ENCODE results near the gene TXNDC5.
A peak's percentile ranks its signal among the peaks of the same experiment; 100 is the strongest.

The TXNDC5 gene

DNA sequence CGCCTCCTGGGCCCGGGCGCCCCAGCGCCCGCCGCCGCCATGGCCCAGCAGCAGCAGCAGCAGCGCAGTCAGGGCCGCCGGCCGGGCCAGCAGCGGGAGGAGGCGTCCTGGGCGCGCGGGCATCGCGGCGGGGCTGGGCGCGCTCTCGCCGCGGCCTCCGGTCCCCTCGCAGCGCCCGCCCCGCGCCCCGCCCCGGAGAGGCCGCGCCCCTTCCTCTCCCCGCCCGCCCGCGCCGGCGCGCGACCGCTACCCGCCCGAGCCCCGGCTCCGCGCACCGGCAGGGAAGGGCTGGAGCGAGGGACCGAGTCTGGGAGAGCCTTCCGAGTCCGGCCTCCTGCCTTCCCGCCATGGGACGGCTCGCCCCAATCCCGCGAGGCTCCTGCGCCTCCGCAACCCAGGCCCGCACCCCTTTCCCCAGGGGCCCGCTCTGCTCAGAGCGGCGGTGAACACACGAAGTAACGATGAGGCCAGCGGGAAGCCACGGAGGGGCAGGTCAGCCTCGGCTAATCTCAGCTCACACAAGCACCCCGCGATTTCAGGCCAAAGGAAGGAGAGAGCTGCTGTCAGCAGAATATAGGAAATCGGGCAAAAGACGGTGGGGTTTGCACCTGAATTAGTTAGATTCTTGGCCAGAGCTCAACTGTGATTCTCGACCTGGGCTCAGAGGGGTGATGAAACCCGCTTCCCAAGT is at the start of gene TXNDC5:
TSS of gene TXNDC5 (minus strand) at position 135 of the 691 bp plus-strand sequence. CDS start at position 123, 12 bp downstream.
- POLR2A ChIA-PET, result interaction anchor here (0.7 to 3.0 kb wide), 6 partner anchors 64 to 188 kb away, joined by 3 to 21 read pairs (median 5); partner anchors contain the start of genes BLOC1S5 and BMP6
- Histone ChIP-seq H3K9me3 (ENCODE audit: control insufficient read depth, insufficient read depth, low read depth, low read length) (no peaks in the 10 kb centered on the region), H3K4me1 (ENCODE audit: control insufficient read depth, insufficient read depth, low read length) (peaks cover 8% of the 10 kb centered on the region; the same call in 1 of the 2 replicates), H3K36me3 (ENCODE audit: control insufficient read depth in 2 of 2, insufficient read depth in 1 of 2, low read length in 2 of 2) (peaks cover 0 to 9% of the 10 kb centered on the region in 2 experiments; a peak in 2 of 3 replicates), H3K4me3 (ENCODE audit: low read depth, low read length) (peak within 1 kb of the TSS; percentile 71), H3K27ac (ENCODE audit: extremely low read depth, low read depth, low read length) (peak within 1 kb of the TSS; percentile 82)
- CTCF ChIA-PET, result interaction anchor here (0.6 to 1.1 kb wide), 2 partner anchors 85 to 396 kb away, joined by 3 to 4 read pairs; no protein-coding TSS in a partner anchor
- TF ChIP-seq SP7 (tag by site-specific recombination; IDR thresholded peaks at IDR 0.05), result peak; percentile 48; the same call in 1 of the 2 replicates
- peak; percentile 73 for TF ChIP-seq ZNF600 (tag by site-specific recombination; IDR thresholded peaks at IDR 0.05)
- TF ChIP-seq IKZF3 (tag by site-specific recombination; IDR thresholded peaks at IDR 0.05), result peak; percentile 48
- TF ChIP-seq TCF7L2 (IDR thresholded peaks at IDR 0.05; ENCODE audit: borderline replicate concordance, low read depth, low read length), result no peak
- TF ChIP-seq HOXA7 (CRISPR knock-in tag; IDR thresholded peaks at IDR 0.05; ENCODE audit: borderline replicate concordance), result no peak
- 0 out of 2 replicates have a peak, but pooled peaks have one; percentile 21 for TF ChIP-seq ZEB2 (tag by site-specific recombination; IDR thresholded peaks at IDR 0.05)
- TF ChIP-seq ZNF132 (tag by site-specific recombination; IDR thresholded peaks at IDR 0.05; ENCODE audit: borderline replicate concordance), result no peak
- TF ChIP-seq ZNF561 (tag by site-specific recombination; IDR thresholded peaks at IDR 0.05; ENCODE audit: borderline replicate concordance), result peak; percentile 47; the same call in 1 of the 2 replicates
- TF ChIP-seq ZNF596 (tag by site-specific recombination; IDR thresholded peaks at IDR 0.05), result no peak
- TF ChIP-seq ZNF837 (tag by site-specific recombination; IDR thresholded peaks at IDR 0.05), result no peak
- TF ChIP-seq KLF1 (tag by site-specific recombination; IDR thresholded peaks at IDR 0.05), result 0 out of 2 replicates have a peak, but pooled peaks have one; percentile 16
- TF ChIP-seq YY1 (tag by site-specific recombination; IDR thresholded peaks at IDR 0.05), result 0 out of 2 replicates have a peak, but pooled peaks have one; percentile 18
- no peak for TF ChIP-seq ZNF549 (tag by site-specific recombination; IDR thresholded peaks at IDR 0.05)
- no peak for TF ChIP-seq ZNF843 (tag by site-specific recombination; IDR thresholded peaks at IDR 0.05)
- TF ChIP-seq ZSCAN30 (tag by site-specific recombination; IDR thresholded peaks at IDR 0.05), result peak; percentile 51; the same call in 1 of the 2 replicates
- no peak for TF ChIP-seq BCL11B (tag by site-specific recombination; IDR thresholded peaks at IDR 0.05; ENCODE audit: low read depth)
- TF ChIP-seq ZNF530 (tag by site-specific recombination; IDR thresholded peaks at IDR 0.05; ENCODE audit: low read depth), result no peak
- no peak for TF ChIP-seq ZNF404 (tag by site-specific recombination; IDR thresholded peaks at IDR 0.05)
- TF ChIP-seq, protein P1, sequence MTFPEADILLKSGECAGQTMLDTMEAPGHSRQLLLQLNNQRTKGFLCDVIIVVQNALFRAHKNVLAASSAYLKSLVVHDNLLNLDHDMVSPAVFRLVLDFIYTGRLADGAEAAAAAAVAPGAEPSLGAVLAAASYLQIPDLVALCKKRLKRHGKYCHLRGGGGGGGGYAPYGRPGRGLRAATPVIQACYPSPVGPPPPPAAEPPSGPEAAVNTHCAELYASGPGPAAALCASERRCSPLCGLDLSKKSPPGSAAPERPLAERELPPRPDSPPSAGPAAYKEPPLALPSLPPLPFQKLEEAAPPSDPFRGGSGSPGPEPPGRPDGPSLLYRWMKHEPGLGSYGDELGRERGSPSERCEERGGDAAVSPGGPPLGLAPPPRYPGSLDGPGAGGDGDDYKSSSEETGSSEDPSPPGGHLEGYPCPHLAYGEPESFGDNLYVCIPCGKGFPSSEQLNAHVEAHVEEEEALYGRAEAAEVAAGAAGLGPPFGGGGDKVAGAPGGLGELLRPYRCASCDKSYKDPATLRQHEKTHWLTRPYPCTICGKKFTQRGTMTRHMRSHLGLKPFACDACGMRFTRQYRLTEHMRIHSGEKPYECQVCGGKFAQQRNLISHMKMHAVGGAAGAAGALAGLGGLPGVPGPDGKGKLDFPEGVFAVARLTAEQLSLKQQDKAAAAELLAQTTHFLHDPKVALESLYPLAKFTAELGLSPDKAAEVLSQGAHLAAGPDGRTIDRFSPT (tag by site-specific recombination; IDR thresholded peaks at IDR 0.05), result no peak
- no peak for TF ChIP-seq ZNF76 (tag by site-specific recombination; IDR thresholded peaks at IDR 0.05; ENCODE audit: borderline replicate concordance, low read depth)
- no peak for TF ChIP-seq ZNF664 (tag by site-specific recombination; IDR thresholded peaks at IDR 0.05)
- no peak for TF ChIP-seq ZNF548 (tag by site-specific recombination; IDR thresholded peaks at IDR 0.05)
- TF ChIP-seq, protein P2, sequence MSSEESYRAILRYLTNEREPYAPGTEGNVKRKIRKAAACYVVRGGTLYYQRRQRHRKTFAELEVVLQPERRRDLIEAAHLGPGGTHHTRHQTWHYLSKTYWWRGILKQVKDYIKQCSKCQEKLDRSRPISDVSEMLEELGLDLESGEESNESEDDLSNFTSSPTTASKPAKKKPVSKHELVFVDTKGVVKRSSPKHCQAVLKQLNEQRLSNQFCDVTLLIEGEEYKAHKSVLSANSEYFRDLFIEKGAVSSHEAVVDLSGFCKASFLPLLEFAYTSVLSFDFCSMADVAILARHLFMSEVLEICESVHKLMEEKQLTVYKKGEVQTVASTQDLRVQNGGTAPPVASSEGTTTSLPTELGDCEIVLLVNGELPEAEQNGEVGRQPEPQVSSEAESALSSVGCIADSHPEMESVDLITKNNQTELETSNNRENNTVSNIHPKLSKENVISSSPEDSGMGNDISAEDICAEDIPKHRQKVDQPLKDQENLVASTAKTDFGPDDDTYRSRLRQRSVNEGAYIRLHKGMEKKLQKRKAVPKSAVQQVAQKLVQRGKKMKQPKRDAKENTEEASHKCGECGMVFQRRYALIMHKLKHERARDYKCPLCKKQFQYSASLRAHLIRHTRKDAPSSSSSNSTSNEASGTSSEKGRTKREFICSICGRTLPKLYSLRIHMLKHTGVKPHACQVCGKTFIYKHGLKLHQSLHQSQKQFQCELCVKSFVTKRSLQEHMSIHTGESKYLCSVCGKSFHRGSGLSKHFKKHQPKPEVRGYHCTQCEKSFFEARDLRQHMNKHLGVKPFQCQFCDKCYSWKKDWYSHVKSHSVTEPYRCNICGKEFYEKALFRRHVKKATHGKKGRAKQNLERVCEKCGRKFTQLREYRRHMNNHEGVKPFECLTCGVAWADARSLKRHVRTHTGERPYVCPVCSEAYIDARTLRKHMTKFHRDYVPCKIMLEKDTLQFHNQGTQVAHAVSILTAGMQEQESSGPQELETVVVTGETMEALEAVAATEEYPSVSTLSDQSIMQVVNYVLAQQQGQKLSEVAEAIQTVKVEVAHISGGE (tag by site-specific recombination; conservative IDR thresholded peaks at IDR 0.05; ENCODE audit: low read depth), result peak; percentile 85
- TF ChIP-seq SP3 (tag by site-specific recombination; IDR thresholded peaks at IDR 0.05), result no peak
- no peak for TF ChIP-seq ZNF23 (tag by site-specific recombination; IDR thresholded peaks at IDR 0.05; ENCODE audit: borderline replicate concordance)
- TF ChIP-seq ZNF654 (tag by site-specific recombination; IDR thresholded peaks at IDR 0.05; ENCODE audit: low read depth), result no peak
- peak; percentile 85 for TF ChIP-seq ZNF335 (tag by site-specific recombination; conservative IDR thresholded peaks at IDR 0.05)
- TF ChIP-seq ZNF571 (tag by site-specific recombination; IDR thresholded peaks at IDR 0.05), result no peak
- TF ChIP-seq ZNF24 (tag by site-specific recombination; IDR thresholded peaks at IDR 0.05), result no peak
- TF ChIP-seq ZNF785 (tag by site-specific recombination; IDR thresholded peaks at IDR 0.05), result no peak
- no peak for TF ChIP-seq REPIN1 (tag by site-specific recombination; IDR thresholded peaks at IDR 0.05; ENCODE audit: low read depth)
- TF ChIP-seq ZNF629 (tag by site-specific recombination; IDR thresholded peaks at IDR 0.05), result no peak
- TF ChIP-seq ZXDB (tag by site-specific recombination; IDR thresholded peaks at IDR 0.05), result 0 out of 2 replicates have a peak, but pooled peaks have one; percentile 49

Data from HEK293 (cell line).